Muscle of leg (tissue), 11 donors: ENCODE measurements around the gene RPL7L1. TPM values are rescaled to one million over a fixed set of nuclear protein-coding genes. Genes with fewer than 3 reads are reported as not detected.
A peak's percentile ranks its signal among the peaks of the same experiment; 100 is the strongest.
"Not testable (repeated sequence)": the region's sequence is repeated elsewhere in the genome, so short reads cannot be mapped to it uniquely, and the experiment has no call there.

Source experiments
- DNase-seq: peaks from one replicate; pipeline ENCODE4 v3.0.0; 2013
- H3K27ac ChIP-seq: one replicate; pipeline ENCODE4 v1.5.1; 2013; ENCODE audit warnings: mild to moderate bottlenecking, low read length, control low read depth
- H3K27me3 ChIP-seq: one replicate; pipeline ENCODE4 v1.6.1; 2013; ENCODE audit warnings: low read length; ENCODE audit not compliant: control insufficient read depth, insufficient read depth
- H3K36me3 ChIP-seq: one replicate; pipeline ENCODE4 v1.6.1; 2013; ENCODE audit warnings: low read length; ENCODE audit not compliant: control insufficient read depth, insufficient read depth
- H3K4me1 ChIP-seq: one replicate; pipeline ENCODE4 v1.6.1; 2013; ENCODE audit warnings: low read length; ENCODE audit not compliant: control insufficient read depth, insufficient read depth
- H3K4me3 ChIP-seq: one replicate; pipeline ENCODE4 v1.5.1; 2013; ENCODE audit warnings: low read length, control low read depth
- H3K9me3 ChIP-seq: replicated peaks from 2 replicates; pipeline ENCODE4 v1.6.1; 2013; ENCODE audit warnings: low read depth, low read length; ENCODE audit not compliant: control insufficient read depth
- WGBS: methylation state at CpG from one replicate; pipeline ENCODE4 v1.1.5; 2013; ENCODE audit warnings: missing lambda C conversion rate; ENCODE audit not compliant: insufficient coverage; 5-methylcytosine and 5-hydroxymethylcytosine counted together
- polyA plus RNA-seq, 8 donors: library from polyadenylated mRNA; unstranded; fragments of 120-200 nt; gene quantifications; one replicate each; pipeline versions ENCODE4 v1.2.1 to v1.2.3, GENCODE V29; 2013; ENCODE audit warnings: inconsistent platforms in 1 of 8, low replicate concordance in 1 of 8; ENCODE audit not compliant: insufficient read length in 8 of 8, insufficient read depth in 1 of 8
- total RNA-seq: library from RNA; stranded (reverse); fragments of 120-200 nt; gene quantifications from one replicate; pipeline ENCODE4 v1.2.4, GENCODE V29; 2013

The RPL7L1 gene
- total and polyA plus RNA-seq, 9 donors: 60.7 to 87.9 (median 76.3) TPM

- WGBS: no CpG with 5 or more reads among the region's 4 CpGs
- H3K36me3 ChIP-seq: peaks cover 36% of the 10 kb centered on the region
- not testable (repeated sequence) for DNase-seq
Observed at GRCh38 chr6:42888201-42888600, 8.8 kb downstream of the RPL7L1 start.

GRCh38 chr6:42889815-42890214 lies 10.4 kb downstream of the RPL7L1 start:
- no peak for DNase-seq
- H3K27ac ChIP-seq: peak overlapping the region; percentile 88

More at GRCh38 chr6:42888201-42888600, 8.8 kb downstream of the RPL7L1 start:
- H3K4me3 ChIP-seq, H3K4me1 ChIP-seq, H3K27me3 ChIP-seq, H3K27ac ChIP-seq, H3K9me3 ChIP-seq: not testable (repeated sequence)

GRCh38 chr6:42890311-42891198 lies 11.1 kb downstream of the RPL7L1 start:
- WGBS: 0% methylated on average over 57 of the region's 63 CpGs

More at GRCh38 chr6:42889815-42890214, 10.4 kb downstream of the RPL7L1 start:
- Histone ChIP-seq H3K4me1 (peaks cover 8% of the 10 kb centered on the region), H3K36me3 (peaks cover 21% of the 10 kb centered on the region), H3K9me3 (no peaks in the 10 kb centered on the region), H3K4me3 (peak overlapping the region; percentile 96), H3K27me3 (no peaks in the 10 kb centered on the region)
- WGBS: no CpG with 5 or more reads among the region's 4 CpGs

GRCh38 chr6:42891199-42891722 lies 11.8 kb downstream of the RPL7L1 start:
- Histone ChIP-seq H3K27me3 (no peaks in the 10 kb centered on the region), H3K27ac (peak overlapping the region; percentile 88), H3K4me1 (peaks cover 8% of the 10 kb centered on the region), H3K4me3 (peak overlapping the region; percentile 96), H3K9me3 (no peaks in the 10 kb centered on the region), H3K36me3 (peaks cover 9% of the 10 kb centered on the region)
- no peak for DNase-seq
- WGBS: 51% methylated on average over 7 of the region's 17 CpGs

More at GRCh38 chr6:42890311-42891198, 11.1 kb downstream of the RPL7L1 start:
- H3K4me3 ChIP-seq: peak overlapping the region; percentile 96
- no peaks in the 10 kb centered on the region for H3K9me3 ChIP-seq
- H3K27me3 ChIP-seq: no peaks in the 10 kb centered on the region
- DNase-seq: peak; percentile 98
- H3K27ac ChIP-seq: peak overlapping the region; percentile 88
- H3K36me3 ChIP-seq: peaks cover 15% of the 10 kb centered on the region
- H3K4me1 ChIP-seq: peaks cover 8% of the 10 kb centered on the region

GRCh38 chr6:42894041-42894828 lies 14.8 kb downstream of the RPL7L1 start:
- H3K36me3 ChIP-seq, H3K27me3 ChIP-seq, DNase-seq, H3K9me3 ChIP-seq, H3K4me3 ChIP-seq, H3K27ac ChIP-seq, H3K4me1 ChIP-seq: not testable (repeated sequence)
- WGBS: 74% methylated on average over 11 of the region's 19 CpGs

DNA sequence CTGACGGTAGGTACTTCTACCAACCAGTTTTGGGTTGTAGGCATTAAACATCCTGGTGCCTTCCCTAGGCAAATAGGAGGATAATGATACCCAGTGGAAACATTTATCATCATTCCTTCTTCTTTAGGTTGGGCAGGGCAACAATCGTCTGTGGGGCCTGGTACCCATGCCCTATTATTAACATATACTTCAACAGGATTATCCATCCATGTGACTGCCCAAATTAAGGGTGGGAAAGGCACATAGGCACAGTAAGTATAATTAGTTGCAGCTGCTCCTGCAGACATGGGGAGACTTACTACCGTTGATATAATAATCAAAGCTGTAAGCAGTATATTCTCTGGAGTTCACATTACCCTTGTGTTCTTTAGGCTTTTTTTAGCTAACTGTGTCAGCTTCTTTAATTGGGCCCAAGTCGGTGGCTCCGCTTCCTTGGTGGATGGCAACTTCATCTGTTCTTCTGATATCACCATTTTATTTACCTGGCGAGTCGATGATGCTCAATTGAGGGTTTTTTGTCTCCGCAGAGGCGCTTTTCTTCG lies 16.8 kb downstream of the RPL7L1 start:
- no peaks in the 10 kb centered on the region for H3K9me3 ChIP-seq
- WGBS: 71% methylated on average over 2 of the region's 10 CpGs
- H3K27me3 ChIP-seq: no peaks in the 10 kb centered on the region
- H3K4me3 ChIP-seq: no peak overlapping the region
- H3K4me1 ChIP-seq: peaks cover 7% of the 10 kb centered on the region
- H3K27ac ChIP-seq: peak overlapping the region; percentile 20
- no peaks in the 10 kb centered on the region for H3K36me3 ChIP-seq
- DNase-seq: no peak

DNA sequence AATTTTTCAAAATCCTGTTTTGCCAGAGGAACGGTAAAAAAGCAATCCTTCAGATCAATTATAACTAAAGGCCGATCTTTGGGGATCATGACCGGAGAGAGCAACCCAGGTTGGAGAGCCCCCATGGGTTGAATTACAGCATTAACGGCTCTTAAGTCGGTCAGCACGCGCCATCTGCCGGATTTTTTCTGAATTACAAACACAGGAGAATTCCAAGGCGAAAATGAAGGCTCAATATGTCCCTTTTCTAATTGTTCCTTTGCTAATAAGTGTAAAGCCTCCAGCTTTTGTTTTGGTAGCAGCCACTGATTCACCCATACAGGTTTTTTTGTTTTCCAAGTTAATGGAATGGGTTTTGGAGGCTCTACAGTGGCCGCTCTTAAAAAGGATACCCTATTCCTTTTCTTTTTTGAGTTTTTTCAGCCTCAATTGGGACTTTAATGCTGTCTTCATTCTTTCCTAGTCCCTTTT lies 19.5 kb downstream of the RPL7L1 start:
- WGBS: 0% methylated on average over 8 of the region's 10 CpGs
- H3K4me3 ChIP-seq: no peak overlapping the region
- H3K36me3 ChIP-seq: no peaks in the 10 kb centered on the region
- H3K27me3 ChIP-seq: no peaks in the 10 kb centered on the region
- H3K27ac ChIP-seq: no peak overlapping the region
- no peaks in the 10 kb centered on the region for H3K9me3 ChIP-seq
- H3K4me1 ChIP-seq: peaks cover 6% of the 10 kb centered on the region
- peak; percentile 77 for DNase-seq

- Histone ChIP-seq H3K27me3 (no peaks in the 10 kb centered on the region), H3K36me3 (no peaks in the 10 kb centered on the region)
- WGBS: 47% methylated on average over 5 of the region's 8 CpGs
Observed at GRCh38 chr6:42899871-42900270, 20.5 kb downstream of the RPL7L1 start.

DNA sequence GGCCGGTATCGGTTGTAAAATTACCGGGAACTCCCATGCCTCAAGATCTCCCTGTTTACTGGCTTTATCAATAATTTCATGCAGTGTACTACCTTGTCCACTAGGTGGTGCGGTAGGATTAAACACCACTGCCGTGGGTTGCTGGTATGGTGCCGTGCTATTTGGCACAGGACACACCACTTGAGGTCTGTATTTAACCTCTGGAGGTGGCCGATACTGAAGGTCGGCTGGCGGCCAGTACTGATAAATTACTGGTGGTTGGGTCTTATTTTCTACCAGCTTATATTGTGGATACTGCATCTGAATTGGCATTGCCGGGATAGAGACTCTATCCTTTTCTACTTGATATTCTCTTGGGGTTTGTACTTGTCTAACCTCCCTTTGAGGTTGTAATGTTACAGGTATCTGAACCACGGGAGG lies 22.1 kb downstream of the RPL7L1 start:
- WGBS: no CpG with 5 or more reads among the region's 11 CpGs
- no peak overlapping the region for H3K27ac ChIP-seq
- no peaks in the 10 kb centered on the region for H3K36me3 ChIP-seq
- H3K9me3 ChIP-seq: no peaks in the 10 kb centered on the region
- H3K4me3 ChIP-seq: no peak overlapping the region
- H3K27me3 ChIP-seq: no peaks in the 10 kb centered on the region
- H3K4me1 ChIP-seq: peaks cover 6% of the 10 kb centered on the region
- peak; percentile 87 for DNase-seq

More at GRCh38 chr6:42899871-42900270, 20.5 kb downstream of the RPL7L1 start:
- no peak overlapping the region for H3K27ac ChIP-seq
- no peak overlapping the region for H3K4me3 ChIP-seq
- DNase-seq: no peak
- H3K4me1 ChIP-seq: peaks cover 6% of the 10 kb centered on the region
- H3K9me3 ChIP-seq: no peaks in the 10 kb centered on the region
